ENCODE measurements around the gene PTRH2.

Gene PTRH2

DNA sequence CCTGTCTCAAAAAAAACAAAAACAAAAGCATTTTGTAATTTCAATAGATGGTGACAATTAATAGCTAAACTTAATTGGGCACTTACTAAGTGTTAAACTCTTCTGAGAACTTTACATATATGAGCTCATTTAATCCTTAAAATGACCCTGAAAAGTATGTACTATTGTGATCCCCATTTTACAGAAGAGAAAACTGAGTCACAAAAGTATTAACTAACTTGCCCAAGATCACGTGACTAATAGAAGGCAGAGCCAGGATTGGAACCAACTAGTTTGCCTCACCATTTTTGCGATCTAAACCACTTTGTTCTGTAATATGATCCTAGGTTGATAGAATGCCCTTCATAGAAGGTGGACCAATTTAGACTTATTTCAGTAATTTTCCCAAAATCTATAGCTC, 26.5 kb upstream of the PTRH2 start:
- DNase-seq = no peak
- Mint-ChIP-seq H3K36me3 (ENCODE audit: low read depth) (peaks cover 63% of the 10 kb centered on the region), H3K27me3 (no peaks in the 10 kb centered on the region)

DNA sequence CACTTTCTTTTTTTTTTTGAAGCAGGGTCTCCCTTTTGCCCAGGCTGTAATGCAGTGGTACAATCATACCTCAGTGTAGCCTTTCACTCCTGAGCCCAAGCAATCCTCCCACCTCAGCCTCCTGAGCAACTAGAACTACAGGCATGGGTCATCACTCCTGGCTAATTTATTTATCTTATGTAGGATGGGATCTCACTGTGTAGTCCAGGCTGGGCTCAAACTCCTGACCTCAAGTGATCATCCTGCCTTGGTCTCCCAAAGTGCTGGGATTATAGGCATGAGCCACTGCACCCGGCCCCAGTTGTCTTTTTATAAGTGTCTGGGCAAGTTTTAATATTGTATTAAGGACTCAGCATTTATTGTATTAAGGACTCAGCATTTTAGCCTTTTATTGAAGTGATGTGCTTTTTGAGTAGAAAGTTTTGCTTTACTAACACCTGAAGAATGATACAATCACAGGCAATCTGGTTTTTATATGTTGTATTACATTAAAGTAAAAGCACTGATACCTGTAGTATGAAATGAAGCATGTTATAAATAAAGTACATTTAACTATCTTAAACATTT, 23.1 kb upstream of the PTRH2 start:
- no peak overlapping the region for H3K27ac Mint-ChIP-seq
- H3K27me3 Mint-ChIP-seq = no peaks in the 10 kb centered on the region
- H3K36me3 Mint-ChIP-seq (ENCODE audit: low read depth) = peaks cover 38% of the 10 kb centered on the region
- H3K9me3 Mint-ChIP-seq = no peaks in the 10 kb centered on the region
- no peak overlapping the region for H3K4me3 Mint-ChIP-seq
- H3K4me1 Mint-ChIP-seq (ENCODE audit: low read depth) = peaks cover 26% of the 10 kb centered on the region
- DNase-seq = no peak

More for the DNA sequence above, 26.5 kb upstream of the PTRH2 start:
- H3K4me3 Mint-ChIP-seq = no peak overlapping the region
- H3K4me1 Mint-ChIP-seq (ENCODE audit: low read depth) = peaks cover 16% of the 10 kb centered on the region
- no peaks in the 10 kb centered on the region for H3K9me3 Mint-ChIP-seq
- no peak overlapping the region for H3K27ac Mint-ChIP-seq

DNA sequence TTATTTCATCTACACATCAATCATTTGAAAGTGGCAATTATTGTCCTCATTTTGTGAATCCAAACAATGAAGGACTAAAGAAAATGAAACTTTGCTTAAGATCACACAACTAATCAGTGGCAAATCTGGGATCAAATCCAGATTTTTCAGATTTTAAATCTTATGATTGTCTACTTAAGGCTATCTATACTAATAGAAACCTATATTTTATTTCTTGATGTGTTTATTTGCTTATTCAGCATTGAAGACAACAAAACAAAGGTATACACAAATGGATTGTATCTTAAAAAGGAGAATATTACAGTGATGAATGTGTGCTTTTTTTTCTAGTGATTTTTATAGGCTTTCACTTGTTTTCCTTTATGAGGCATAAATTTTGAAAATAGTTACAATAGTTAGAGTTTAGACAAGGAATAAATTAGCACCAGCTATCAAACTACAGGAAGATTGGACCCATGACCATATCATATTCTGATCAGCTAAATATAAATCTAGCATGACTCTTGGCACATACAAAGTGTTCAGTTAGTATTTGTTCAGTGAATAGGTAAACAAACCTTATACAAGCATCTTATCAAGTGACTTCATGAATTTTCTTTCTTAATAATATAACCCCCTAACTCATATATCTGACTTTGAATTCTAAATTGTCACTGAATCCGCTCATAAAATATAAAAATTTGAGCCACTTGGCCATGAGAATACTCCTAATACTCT, 20.7 kb upstream of the PTRH2 start:
- Mint-ChIP-seq H3K9me3 (no peaks in the 10 kb centered on the region), H3K4me1 (ENCODE audit: low read depth) (peaks cover 35% of the 10 kb centered on the region), H3K36me3 (ENCODE audit: low read depth) (peaks cover 21% of the 10 kb centered on the region), H3K27me3 (no peaks in the 10 kb centered on the region), H3K27ac (no peak overlapping the region), H3K4me3 (no peak overlapping the region)
- no peak for DNase-seq

DNA sequence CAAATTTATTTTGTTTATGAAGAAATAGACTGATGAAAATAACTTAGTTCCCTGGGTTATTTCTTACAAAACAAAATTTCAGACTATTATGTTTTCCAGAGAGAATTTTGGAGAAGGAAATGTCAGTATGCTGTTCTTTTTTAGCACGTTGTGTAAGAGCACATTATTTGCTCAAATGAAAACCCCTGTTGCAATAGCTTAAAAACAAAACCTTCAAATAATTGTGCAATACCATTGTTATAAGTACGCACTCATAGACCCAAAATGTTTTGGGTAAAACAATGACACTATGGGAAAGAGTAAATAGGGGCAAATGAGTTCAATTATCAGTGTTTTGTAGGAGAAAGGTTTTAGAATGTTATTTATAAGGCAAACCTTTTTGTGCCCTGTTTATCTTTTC, 18.5 kb upstream of the PTRH2 start:
- Mint-ChIP-seq H3K9me3 (no peaks in the 10 kb centered on the region), H3K27me3 (no peaks in the 10 kb centered on the region), H3K4me3 (no peak overlapping the region), H3K36me3 (ENCODE audit: low read depth) (peaks cover 14% of the 10 kb centered on the region), H3K27ac (no peak overlapping the region), H3K4me1 (ENCODE audit: low read depth) (peaks cover 41% of the 10 kb centered on the region)
- DNase-seq = no peak

DNA sequence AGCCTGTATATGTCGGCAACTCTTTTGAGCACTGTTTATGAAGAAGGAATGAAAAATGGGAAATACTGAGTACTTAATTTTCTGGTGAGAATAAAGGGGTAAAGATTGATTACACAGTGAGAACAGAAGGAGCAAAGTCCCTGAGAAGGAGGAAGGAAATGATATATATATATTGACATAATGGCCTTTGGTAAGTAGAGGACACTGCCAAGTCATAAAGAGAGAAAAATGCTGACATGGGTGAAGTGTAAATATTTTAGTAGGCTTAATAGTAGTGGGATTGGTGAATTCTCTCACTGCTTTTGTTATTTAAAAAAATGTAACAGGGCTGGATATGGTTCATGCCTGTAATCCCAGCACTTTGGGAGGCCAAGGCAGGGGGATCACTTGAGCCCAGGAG, 16.4 kb upstream of the PTRH2 start:
- Mint-ChIP-seq H3K36me3 (ENCODE audit: low read depth) (peaks cover 10% of the 10 kb centered on the region), H3K9me3 (no peaks in the 10 kb centered on the region), H3K4me3 (no peak overlapping the region), H3K27me3 (no peaks in the 10 kb centered on the region), H3K27ac (no peak overlapping the region), H3K4me1 (ENCODE audit: low read depth) (peaks cover 36% of the 10 kb centered on the region)
- DNase-seq = no peak

DNA sequence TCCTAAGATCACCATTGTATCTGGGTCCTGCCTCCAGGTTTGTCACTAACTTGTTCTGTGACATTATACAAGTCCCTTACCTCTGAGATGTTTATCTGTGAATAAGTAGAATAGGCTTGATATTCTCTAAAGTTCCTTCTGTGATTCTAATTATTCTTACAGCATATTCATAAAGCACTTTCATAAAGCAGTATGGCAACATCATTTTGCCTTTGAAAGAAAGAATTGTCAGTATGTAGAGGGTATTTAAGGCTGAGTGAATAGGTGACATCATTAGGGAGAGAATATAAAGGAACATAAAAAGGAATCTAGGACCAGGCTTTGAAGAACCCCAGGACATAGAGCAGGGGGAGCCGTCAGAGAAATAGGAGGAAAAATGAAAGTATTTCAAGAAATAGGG, 15.8 kb upstream of the PTRH2 start:
- peaks cover 12% of the 10 kb centered on the region for H3K36me3 Mint-ChIP-seq (ENCODE audit: low read depth)
- no peaks in the 10 kb centered on the region for H3K27me3 Mint-ChIP-seq
- H3K27ac Mint-ChIP-seq = no peak overlapping the region
- no peak overlapping the region for H3K4me3 Mint-ChIP-seq
- H3K4me1 Mint-ChIP-seq (ENCODE audit: low read depth) = peaks cover 38% of the 10 kb centered on the region
- H3K9me3 Mint-ChIP-seq = no peaks in the 10 kb centered on the region
- no peak for DNase-seq

DNA sequence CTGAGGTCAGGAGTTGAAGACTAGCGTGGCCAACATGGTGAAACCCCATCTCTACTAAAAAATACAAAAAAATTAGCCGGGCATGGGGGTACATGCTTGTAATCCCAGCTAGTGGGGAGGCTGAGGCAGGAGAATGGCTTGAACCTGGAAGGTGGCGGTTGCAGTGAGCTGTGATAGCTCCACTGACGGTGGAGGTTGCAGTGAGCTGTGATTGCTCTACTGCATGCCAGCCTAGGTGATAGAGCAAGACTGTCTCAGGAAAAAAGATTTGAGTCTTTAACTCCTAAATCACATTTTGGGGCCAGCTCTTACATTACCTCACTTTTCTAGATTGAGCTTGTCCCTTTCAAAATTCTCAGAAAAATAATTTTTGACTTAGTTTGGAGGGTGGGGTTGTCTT, 15.4 kb upstream of the PTRH2 start:
- Mint-ChIP-seq H3K4me3 (no peak overlapping the region), H3K27ac (no peak overlapping the region), H3K4me1 (ENCODE audit: low read depth) (peaks cover 40% of the 10 kb centered on the region), H3K27me3 (no peaks in the 10 kb centered on the region), H3K36me3 (ENCODE audit: low read depth) (peaks cover 15% of the 10 kb centered on the region), H3K9me3 (no peaks in the 10 kb centered on the region)
- DNase-seq = no peak

DNA sequence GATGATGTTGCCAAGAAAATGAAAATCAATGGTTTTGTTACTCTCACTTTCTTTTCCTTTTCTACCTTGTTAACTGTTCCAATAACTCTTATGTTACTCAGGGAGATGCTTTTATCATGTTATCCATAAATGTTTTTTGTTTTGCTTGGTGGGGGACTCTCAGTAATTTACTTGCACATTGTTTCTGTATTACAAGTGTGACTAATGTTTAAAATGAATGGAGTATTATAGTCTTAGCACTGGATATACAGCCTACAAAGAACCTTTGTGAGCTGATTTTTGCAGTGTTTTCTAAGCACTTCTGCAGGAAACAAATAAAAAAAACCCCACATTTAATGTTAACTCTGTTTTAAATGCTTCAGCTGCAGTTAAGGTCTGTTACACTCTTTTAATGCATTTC, 12.3 kb upstream of the PTRH2 start:
- Mint-ChIP-seq H3K27me3 (no peaks in the 10 kb centered on the region), H3K4me1 (ENCODE audit: low read depth) (peaks cover 50% of the 10 kb centered on the region), H3K4me3 (no peak overlapping the region), H3K9me3 (no peaks in the 10 kb centered on the region), H3K36me3 (ENCODE audit: low read depth) (peaks cover 27% of the 10 kb centered on the region), H3K27ac (no peak overlapping the region)
- DNase-seq = no peak

DNA sequence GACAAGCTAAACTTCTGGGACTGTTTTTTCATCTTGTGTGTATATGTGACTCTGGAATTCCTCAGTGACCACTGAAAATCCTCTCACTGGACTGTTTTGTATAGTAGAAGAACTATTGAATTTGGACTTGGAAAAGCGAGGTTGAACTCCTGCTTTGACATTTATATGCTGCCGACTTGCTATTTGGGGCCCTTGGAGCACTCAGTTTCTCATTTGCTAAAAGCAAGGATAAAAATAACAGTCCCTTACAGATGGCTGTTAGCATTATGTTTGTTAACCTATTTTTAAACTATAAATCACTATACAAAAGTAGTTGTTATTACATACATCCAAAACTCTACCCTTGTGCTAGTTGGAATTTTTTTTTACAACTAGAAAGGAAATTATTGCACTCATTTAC, 9.2 kb upstream of the PTRH2 start:
- Mint-ChIP-seq H3K27me3 (no peaks in the 10 kb centered on the region), H3K4me1 (ENCODE audit: low read depth) (peaks cover 51% of the 10 kb centered on the region), H3K9me3 (no peaks in the 10 kb centered on the region), H3K27ac (peak overlapping the region; percentile 27), H3K36me3 (ENCODE audit: low read depth) (peaks cover 28% of the 10 kb centered on the region), H3K4me3 (no peak overlapping the region)
- no peak for DNase-seq

DNA sequence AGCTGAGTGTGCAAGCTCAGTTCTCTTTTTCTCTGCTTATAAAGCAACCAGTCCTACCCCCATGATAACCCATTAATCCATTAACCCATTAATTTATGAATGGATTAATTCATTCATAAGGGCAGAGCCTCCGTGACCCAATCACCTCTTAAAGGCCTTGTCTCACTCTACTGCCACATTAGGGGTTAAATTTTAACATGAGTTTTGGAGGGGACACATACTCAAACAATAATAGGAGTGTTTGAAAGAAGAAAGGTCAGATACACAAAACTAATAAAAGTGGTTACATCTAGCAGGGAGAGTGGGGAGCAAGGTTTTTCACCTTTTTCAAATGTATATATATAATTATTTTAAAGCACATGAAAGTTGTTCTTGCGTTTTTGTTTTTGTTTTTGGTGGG, 7.0 kb upstream of the PTRH2 start:
- H3K27ac Mint-ChIP-seq = no peak overlapping the region
- H3K4me3 Mint-ChIP-seq = no peak overlapping the region
- H3K27me3 Mint-ChIP-seq = no peaks in the 10 kb centered on the region
- H3K36me3 Mint-ChIP-seq (ENCODE audit: low read depth) = peaks cover 27% of the 10 kb centered on the region
- H3K9me3 Mint-ChIP-seq = no peaks in the 10 kb centered on the region
- no peak for DNase-seq
- peaks cover 62% of the 10 kb centered on the region for H3K4me1 Mint-ChIP-seq (ENCODE audit: low read depth)

DNA sequence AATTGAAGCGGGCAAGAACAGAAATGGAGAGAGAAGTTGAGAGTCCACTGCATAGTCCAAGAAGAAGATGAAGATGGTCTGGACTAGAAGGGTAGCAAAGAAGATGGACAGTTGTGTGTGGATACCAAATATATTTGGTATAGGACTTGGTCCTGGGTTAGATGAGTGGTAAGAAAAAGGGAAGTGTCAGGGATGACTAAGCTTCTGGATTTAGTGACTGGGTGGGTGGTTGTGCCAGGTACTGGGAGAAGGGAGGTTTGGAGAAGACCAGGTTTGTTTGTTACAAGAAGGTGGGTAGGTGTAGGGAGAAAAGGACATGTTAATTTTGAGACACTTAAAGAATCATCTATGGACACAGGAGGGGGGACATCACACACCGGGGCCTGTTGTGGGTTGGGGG, 5.6 kb upstream of the PTRH2 start:
- no peaks in the 10 kb centered on the region for H3K9me3 Mint-ChIP-seq
- peaks cover 62% of the 10 kb centered on the region for H3K4me1 Mint-ChIP-seq (ENCODE audit: low read depth)
- no peaks in the 10 kb centered on the region for H3K27me3 Mint-ChIP-seq
- DNase-seq = no peak
- H3K27ac Mint-ChIP-seq = peak overlapping the region; percentile 32
- H3K4me3 Mint-ChIP-seq = no peak overlapping the region
- H3K36me3 Mint-ChIP-seq (ENCODE audit: low read depth) = peaks cover 30% of the 10 kb centered on the region

DNA sequence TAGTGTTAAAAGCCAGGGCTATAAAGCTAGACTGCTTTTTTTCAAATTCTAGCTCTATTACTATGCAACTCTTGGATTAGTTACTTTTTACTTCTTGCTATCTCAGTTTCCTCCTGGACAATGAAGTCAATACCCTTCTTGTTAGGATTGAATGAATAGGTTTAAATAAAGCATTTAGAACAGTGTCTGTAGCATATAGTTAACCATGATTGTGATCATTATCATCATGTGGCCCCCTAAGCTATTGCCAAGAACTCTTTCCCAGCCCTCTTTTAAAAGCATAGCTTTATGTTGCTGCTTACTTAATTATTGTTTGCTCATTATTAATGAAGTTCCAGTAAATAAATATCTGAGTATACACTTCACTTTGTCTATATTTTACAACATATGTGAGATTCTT, 4.7 kb upstream of the PTRH2 start:
- Mint-ChIP-seq H3K36me3 (ENCODE audit: low read depth) (peaks cover 32% of the 10 kb centered on the region), H3K4me1 (ENCODE audit: low read depth) (peaks cover 59% of the 10 kb centered on the region), H3K27me3 (no peaks in the 10 kb centered on the region), H3K4me3 (no peak overlapping the region), H3K27ac (no peak overlapping the region), H3K9me3 (no peaks in the 10 kb centered on the region)
- no peak for DNase-seq

DNA sequence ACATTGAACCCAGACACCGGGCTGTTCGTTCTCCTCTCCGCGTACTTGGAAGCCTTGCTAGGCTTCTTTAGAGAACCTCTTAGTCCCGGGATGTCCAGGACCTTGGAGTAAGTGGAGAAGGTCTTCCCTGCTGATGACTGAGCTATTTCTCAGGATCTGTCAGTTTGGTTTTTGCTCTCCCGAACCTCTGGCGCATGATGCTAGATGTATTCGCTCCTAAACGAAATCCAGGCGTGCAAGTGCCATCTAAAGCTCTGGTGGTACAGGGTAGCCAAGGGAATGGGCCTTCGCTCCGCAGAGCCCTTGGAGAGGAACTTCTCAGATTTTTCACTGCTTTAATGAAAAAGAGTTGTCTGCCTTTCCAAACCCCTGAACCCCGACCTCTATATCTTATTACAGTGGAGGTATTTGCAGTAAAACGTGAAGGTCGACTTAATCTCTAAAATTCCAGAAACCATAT, 771 bp upstream of the PTRH2 start:
- peak overlapping the region; percentile 99 for H3K4me3 Mint-ChIP-seq
- no peak for DNase-seq
- peaks cover 64% of the 10 kb centered on the region for H3K36me3 Mint-ChIP-seq (ENCODE audit: low read depth)
- H3K27me3 Mint-ChIP-seq = no peaks in the 10 kb centered on the region
- H3K4me1 Mint-ChIP-seq (ENCODE audit: low read depth) = peaks cover 72% of the 10 kb centered on the region
- H3K9me3 Mint-ChIP-seq = no peaks in the 10 kb centered on the region
- peak overlapping the region; percentile 99 for H3K27ac Mint-ChIP-seq

DNA sequence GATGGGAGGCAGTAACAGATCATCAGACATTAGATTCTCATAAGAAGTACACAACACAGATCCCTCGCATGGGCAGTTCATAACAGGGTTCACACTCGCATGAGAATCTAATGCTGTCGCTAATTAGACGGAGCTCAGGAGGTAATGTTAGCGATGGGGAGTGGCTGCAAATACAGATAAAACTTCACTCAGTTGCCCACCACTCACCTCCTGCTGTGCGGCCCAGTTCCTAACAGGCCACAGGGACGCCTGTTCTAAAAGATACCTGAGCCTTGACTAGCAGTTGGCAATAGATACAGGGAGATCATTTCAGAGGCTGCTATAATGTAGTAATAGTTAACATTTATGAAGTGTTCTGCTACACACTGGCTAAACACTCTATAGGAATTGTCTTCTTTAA, 4.9 kb downstream of the PTRH2 start:
- Mint-ChIP-seq H3K9me3 (no peaks in the 10 kb centered on the region), H3K27ac (peak overlapping the region; percentile 84), H3K36me3 (ENCODE audit: low read depth) (peaks cover 100% of the 10 kb centered on the region), H3K27me3 (no peaks in the 10 kb centered on the region), H3K4me1 (ENCODE audit: low read depth) (peaks cover 88% of the 10 kb centered on the region), H3K4me3 (no peak overlapping the region)
- DNase-seq = no peak

DNA sequence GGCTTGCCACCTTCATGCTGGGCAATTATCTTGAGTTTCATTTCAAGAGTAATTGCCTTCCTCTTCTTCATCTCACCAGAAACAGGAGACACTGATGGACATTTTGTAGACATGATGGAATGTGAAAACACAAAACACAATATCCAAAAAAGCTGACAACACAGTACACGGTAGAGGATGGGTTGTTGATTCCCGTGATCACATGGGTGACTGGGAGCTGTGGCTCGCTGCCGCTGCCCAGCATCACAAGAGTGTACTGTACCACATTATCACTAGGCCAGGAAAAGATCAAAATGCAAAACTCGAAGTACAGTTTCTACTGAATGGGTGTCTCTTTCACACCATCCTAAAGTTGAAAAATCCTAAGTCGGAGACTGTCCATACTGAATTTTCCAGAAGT, 7.4 kb downstream of the PTRH2 start:
- peaks cover 86% of the 10 kb centered on the region for H3K4me1 Mint-ChIP-seq (ENCODE audit: low read depth)
- DNase-seq = no peak
- H3K27ac Mint-ChIP-seq = peak overlapping the region; percentile 80
- no peak overlapping the region for H3K4me3 Mint-ChIP-seq
- H3K27me3 Mint-ChIP-seq = no peaks in the 10 kb centered on the region
- peaks cover 100% of the 10 kb centered on the region for H3K36me3 Mint-ChIP-seq (ENCODE audit: low read depth)
- no peaks in the 10 kb centered on the region for H3K9me3 Mint-ChIP-seq
